ENCODE data around the gene BLOC1S3. TPM values are rescaled to one million over a fixed set of nuclear protein-coding genes. Genes with fewer than 3 reads are reported as not detected.

BLOC1S3 gene
- total RNA-seq, 3 donors from 2014 or later = 9.8 to 12.3 (median 11.6) TPM

DNA sequence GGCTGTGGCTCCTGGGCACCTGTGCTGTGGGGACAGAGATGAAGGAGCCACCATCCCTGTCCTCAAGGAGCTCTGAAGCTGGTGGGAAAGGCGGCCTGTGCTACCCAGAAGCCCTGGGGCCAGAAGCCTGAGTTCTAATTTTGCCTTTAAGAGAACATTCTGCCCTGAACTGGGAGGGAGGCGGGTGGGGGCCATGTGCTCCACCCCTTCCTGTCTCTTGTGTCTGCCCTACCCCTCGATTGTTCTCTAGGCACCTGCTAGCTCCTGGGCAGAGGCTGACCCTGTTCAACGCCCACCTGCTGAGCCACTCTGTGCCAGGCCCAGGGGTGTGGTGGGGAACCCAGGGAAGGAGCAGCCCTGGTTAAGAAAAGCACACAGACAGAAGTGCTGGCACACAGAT, 6.4 kb upstream of the BLOC1S3 start:
- no peaks in the 10 kb centered on the region for H3K9me3 ChIP-seq
- H3K4me1 ChIP-seq (ENCODE audit: low read depth) = peaks cover 6% of the 10 kb centered on the region
- no peak overlapping the region for H3K4me3 ChIP-seq
- ATAC-seq (peak; percentile 61), DNase-seq (no peak)
- no peaks in the 10 kb centered on the region for H3K36me3 ChIP-seq (ENCODE audit: low read depth)
- intact Hi-C loops (cut with DNase I, micrococcal nuclease) = no loop called here
- TF ChIP-seq, protein P1, sequence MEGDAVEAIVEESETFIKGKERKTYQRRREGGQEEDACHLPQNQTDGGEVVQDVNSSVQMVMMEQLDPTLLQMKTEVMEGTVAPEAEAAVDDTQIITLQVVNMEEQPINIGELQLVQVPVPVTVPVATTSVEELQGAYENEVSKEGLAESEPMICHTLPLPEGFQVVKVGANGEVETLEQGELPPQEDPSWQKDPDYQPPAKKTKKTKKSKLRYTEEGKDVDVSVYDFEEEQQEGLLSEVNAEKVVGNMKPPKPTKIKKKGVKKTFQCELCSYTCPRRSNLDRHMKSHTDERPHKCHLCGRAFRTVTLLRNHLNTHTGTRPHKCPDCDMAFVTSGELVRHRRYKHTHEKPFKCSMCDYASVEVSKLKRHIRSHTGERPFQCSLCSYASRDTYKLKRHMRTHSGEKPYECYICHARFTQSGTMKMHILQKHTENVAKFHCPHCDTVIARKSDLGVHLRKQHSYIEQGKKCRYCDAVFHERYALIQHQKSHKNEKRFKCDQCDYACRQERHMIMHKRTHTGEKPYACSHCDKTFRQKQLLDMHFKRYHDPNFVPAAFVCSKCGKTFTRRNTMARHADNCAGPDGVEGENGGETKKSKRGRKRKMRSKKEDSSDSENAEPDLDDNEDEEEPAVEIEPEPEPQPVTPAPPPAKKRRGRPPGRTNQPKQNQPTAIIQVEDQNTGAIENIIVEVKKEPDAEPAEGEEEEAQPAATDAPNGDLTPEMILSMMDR (IDR thresholded peaks at IDR 0.05) = no peak

DNA sequence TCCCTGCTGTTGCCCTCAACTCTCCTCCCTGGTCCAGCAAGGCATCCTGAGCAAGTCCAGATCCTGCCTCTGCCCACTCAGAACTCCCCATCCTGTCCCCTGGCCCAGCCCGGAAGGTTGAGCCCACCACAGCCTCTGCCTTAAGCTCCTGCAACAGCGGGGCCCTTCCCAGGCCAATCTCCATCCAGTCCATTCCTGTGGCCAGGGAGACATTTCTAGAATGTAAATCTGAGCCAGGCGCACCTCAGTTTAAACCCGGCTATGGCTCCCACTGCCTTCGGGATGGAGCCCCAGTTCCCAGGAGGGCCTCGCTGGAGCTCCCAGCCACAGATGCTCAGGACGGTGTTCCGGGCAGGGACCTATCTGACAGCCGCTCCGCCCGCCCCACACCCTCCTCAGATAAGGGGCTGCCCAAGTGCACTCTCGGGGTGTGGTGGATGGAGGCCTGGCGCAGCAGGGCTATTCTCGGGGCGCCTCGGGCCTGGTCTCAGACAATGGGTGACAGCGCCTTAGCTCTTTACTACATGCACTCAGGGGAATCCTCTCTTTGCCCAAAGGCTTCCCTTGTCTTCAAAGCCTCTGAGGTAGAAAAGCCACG, 5.9 kb upstream of the BLOC1S3 start:
- intact Hi-C loops (cut with DNase I, micrococcal nuclease) = no loop called here
- no peak for DNase-seq
- Histone ChIP-seq H3K36me3 (ENCODE audit: low read depth) (no peaks in the 10 kb centered on the region), H3K4me3 (no peak overlapping the region), H3K9me3 (no peaks in the 10 kb centered on the region), H3K4me1 (ENCODE audit: low read depth) (peaks cover 11% of the 10 kb centered on the region)
- TF ChIP-seq, protein P1 (IDR thresholded peaks at IDR 0.05) = no peak
- no peak for ATAC-seq

GRCh38 chr19:45173816-45174215, 4.8 kb upstream of the BLOC1S3 start:
- intact Hi-C loops (cut with DNase I, micrococcal nuclease) = no loop called here
- ATAC-seq = no peak

GRCh38 chr19:45175515-45176345, 2.9 kb upstream of the BLOC1S3 start:
- Histone ChIP-seq H3K4me1 (ENCODE audit: low read depth) (peaks cover 17% of the 10 kb centered on the region), H3K4me3 (no peak overlapping the region), H3K9me3 (no peaks in the 10 kb centered on the region), H3K36me3 (ENCODE audit: low read depth) (peaks cover 5% of the 10 kb centered on the region)
- intact Hi-C loops (cut with DNase I, micrococcal nuclease) = no loop called here
- ATAC-seq (no peak), DNase-seq (no peak)
- TF ChIP-seq, protein P1 (IDR thresholded peaks at IDR 0.05) = no peak

More at GRCh38 chr19:45173816-45174215, 4.8 kb upstream of the BLOC1S3 start:
- peaks cover 11% of the 10 kb centered on the region for H3K4me1 ChIP-seq (ENCODE audit: low read depth)
- no peaks in the 10 kb centered on the region for H3K9me3 ChIP-seq
- H3K4me3 ChIP-seq = no peak overlapping the region
- no peak for DNase-seq
- TF ChIP-seq, protein P1 (IDR thresholded peaks at IDR 0.05) = no peak
- H3K36me3 ChIP-seq (ENCODE audit: low read depth) = peaks cover 5% of the 10 kb centered on the region

GRCh38 chr19:45177817-45178261, 745 bp upstream of the BLOC1S3 start, which contains the start of gene TRAPPC6A:
Gene TRAPPC6A (minus strand): TSS chr19:45178237. CDS start chr19:45178218, 19 bp downstream.
- DNase-seq = no peak

More at GRCh38 chr19:45177817-45178261, 745 bp upstream of the BLOC1S3 start, which contains the start of gene TRAPPC6A:
- TF ChIP-seq, protein P1 (IDR thresholded peaks at IDR 0.05) = no peak
- H3K4me1 ChIP-seq (ENCODE audit: low read depth) = peaks cover 15% of the 10 kb centered on the region
- peak; percentile 9 for ATAC-seq
- intact Hi-C loops (cut with DNase I, micrococcal nuclease) = no loop called here
- peaks cover 5% of the 10 kb centered on the region for H3K36me3 ChIP-seq (ENCODE audit: low read depth)
- no peaks in the 10 kb centered on the region for H3K9me3 ChIP-seq
- H3K4me3 ChIP-seq = peak within 1 kb of the TSS; percentile 69

Data from mucosa of descending colon (tissue), 3 donors.